Measurements from ENCODE around the gene CCND1. TPM values are rescaled to one million over a fixed set of nuclear protein-coding genes. Genes with fewer than 3 reads are reported as not detected.
"Not testable (repeated sequence)": the region's sequence is repeated elsewhere in the genome, so short reads cannot be mapped to it uniquely, and the experiment has no call there.

Gene CCND1
- total RNA-seq, 1 experiment from 2014 or later: 579 TPM

DNA sequence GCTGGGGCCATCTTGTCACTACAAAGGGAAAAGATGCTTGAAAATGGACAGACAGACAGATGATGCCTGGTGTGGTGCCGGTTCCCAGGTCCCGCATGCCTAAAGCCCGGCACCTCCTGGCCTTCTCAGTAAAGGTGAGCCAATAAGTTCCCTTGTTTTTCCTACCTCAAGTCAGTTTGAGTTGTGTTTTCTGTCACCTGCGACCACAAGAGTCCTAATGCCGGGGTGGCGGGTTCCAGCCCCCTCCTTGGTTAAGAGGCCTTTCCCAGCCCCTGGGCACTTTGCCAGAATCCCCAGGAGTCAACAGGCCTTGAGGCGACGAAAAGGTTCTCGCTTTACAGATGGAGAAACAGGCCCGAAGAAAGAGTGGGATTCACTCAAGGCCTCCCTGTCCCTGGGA is 53.8 kb downstream of the CCND1 start:
- Histone ChIP-seq H3K9me3 (replicated peaks) (peaks cover 5% of the 10 kb centered on the region; the same call in 1 of the 2 replicates), H3K27ac (no peak overlapping the region), H3K4me1 (replicated peaks) (peaks cover 37% of the 10 kb centered on the region), H3K27me3 (replicated peaks) (no peaks in the 10 kb centered on the region), H3K36me3 (0 out of 2 replicates have a peak, but pooled peaks cover 3% of the 10 kb centered on the region), H3K4me3 (no peak overlapping the region)
- DNase-seq (ENCODE audit: low read depth in 1 of 2, low spot score in 2 of 2): no peak

DNA sequence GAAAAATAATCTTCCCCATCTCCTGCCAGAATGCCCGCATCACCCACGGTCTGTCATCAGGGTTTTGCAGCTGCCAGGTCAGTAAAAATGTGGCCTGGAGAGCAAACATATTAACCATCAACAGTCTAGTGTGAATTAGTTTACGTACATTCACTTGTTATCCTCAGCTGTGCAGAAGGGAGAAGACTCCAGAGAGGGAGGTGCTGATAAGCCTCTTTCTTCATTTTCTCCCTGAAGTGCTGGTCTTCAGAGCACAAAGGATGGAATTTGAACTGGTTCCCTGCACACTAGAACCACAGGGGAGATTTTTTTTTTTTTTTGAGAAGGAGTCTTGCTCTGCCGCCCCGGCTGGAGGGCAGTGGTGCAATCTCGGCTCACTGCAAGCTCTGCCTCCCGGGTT is 54.6 kb downstream of the CCND1 start:
- Histone ChIP-seq H3K4me1 (replicated peaks) (peaks cover 44% of the 10 kb centered on the region), H3K9me3 (replicated peaks) (peaks cover 5% of the 10 kb centered on the region; the same call in 1 of the 2 replicates), H3K27ac (peak overlapping the region; percentile 12; the same call in 1 of the 2 replicates), H3K27me3 (replicated peaks) (no peaks in the 10 kb centered on the region), H3K36me3 (0 out of 2 replicates have a peak, but pooled peaks cover 3% of the 10 kb centered on the region), H3K4me3 (no peak overlapping the region)
- DNase-seq (ENCODE audit: low read depth in 1 of 2, low spot score in 2 of 2): peak in 1 of 2 experiments; percentile 79

DNA sequence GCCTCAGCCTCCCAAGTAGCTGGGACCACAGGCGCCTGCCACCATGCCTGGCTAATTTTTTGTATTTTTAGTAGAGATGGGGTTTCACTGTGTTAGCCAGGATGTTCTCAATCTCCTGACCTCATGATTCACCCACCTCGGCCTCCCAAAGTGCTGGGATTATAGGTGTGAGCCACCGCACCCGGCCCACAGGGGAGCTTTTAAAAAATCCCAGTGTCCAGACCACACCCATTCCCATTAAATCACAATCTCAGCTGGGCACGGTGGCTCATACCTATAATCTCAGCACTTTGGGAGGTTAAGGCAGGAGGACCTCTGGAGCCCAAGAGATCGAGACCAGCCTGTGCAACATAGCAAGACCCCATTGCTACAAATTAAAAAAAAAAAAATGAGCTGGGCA is 55.0 kb downstream of the CCND1 start:
- H3K27ac ChIP-seq; H3K4me3 ChIP-seq; H3K36me3 ChIP-seq; H3K27me3 ChIP-seq (replicated peaks); H3K9me3 ChIP-seq (replicated peaks): not testable (repeated sequence)
- peak; percentile 74 to 84 for DNase-seq (ENCODE audit: low read depth in 1 of 2, low spot score in 2 of 2)
- H3K4me1 ChIP-seq (replicated peaks): peaks cover 48% of the 10 kb centered on the region

DNA sequence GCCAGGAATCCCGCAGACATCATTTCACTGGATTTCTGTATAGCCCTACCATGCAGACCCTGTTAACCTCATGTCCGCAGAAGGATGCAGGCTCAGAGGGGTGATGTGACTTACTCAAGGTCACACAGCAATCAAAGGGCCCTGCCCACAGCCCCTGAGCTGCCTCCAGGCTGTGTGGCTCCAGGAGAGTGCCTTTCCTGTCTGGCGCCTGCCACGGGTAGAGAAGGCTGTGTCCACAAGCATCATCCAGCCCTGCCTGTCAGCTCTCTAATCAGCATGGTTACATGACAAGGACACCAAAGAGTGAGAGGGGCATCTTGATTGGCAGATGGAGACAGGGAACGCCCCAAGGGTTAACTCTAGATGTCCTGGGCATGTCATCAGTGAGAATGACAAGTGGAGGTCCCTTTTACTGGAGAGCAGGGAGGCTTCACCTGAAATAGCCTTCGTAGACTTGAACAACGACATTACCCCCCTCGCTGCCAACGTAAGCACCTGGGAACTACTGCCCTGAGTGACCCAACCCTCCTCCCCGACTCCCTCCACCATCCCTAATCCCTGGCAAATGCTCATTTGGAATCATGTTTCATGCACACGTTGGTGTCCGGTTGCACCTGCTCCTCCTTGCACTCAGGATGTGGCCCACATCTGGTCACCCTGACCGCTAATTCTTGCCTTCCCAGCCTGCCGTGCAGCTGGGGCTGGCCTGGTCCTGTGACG is 56.0 kb downstream of the CCND1 start:
- H3K9me3 ChIP-seq (replicated peaks): peaks cover 5% of the 10 kb centered on the region; the same call in 1 of the 2 replicates
- H3K36me3 ChIP-seq: 0 out of 2 replicates have a peak, but pooled peaks cover 3% of the 10 kb centered on the region
- no peaks in the 10 kb centered on the region for H3K27me3 ChIP-seq (replicated peaks)
- H3K27ac ChIP-seq: no peak overlapping the region
- DNase-seq (ENCODE audit: low read depth in 1 of 2, low spot score in 2 of 2): no peak
- H3K4me3 ChIP-seq: no peak overlapping the region
- H3K4me1 ChIP-seq (replicated peaks): peaks cover 57% of the 10 kb centered on the region

DNA sequence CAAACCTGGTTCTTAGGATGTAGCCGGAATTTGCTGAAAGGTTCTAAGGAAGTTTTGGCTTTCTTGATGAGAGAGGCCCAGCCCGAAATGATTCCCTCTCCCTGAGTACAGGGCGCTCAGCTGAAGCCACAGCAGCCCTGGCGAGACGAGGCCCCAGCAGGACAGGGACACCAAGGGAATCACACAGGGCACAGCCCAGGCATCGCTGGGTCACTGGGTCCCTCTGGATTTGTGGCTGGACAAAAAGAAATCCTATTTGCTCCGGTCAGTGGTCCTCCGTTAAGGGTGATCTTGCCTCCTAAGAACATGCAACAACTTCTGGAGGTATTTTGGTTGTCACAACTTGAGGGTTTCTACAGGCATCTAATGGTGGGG is 56.5 kb downstream of the CCND1 start:
- peaks cover 2% of the 10 kb centered on the region; the same call in 1 of the 2 replicates for H3K9me3 ChIP-seq (replicated peaks)
- H3K27me3 ChIP-seq (replicated peaks): no peaks in the 10 kb centered on the region
- 0 out of 2 replicates have a peak, but pooled peaks cover 3% of the 10 kb centered on the region for H3K36me3 ChIP-seq
- H3K4me1 ChIP-seq (replicated peaks): peaks cover 62% of the 10 kb centered on the region
- no peak overlapping the region for H3K4me3 ChIP-seq
- no peak overlapping the region for H3K27ac ChIP-seq
- DNase-seq (ENCODE audit: low read depth in 1 of 2, low spot score in 2 of 2): no peak

GRCh38 chr11:69697861-69698260 is 56.9 kb downstream of the CCND1 start:
- Histone ChIP-seq H3K9me3 (replicated peaks) (no peaks in the 10 kb centered on the region; the same call in 1 of the 2 replicates), H3K4me1 (replicated peaks) (peaks cover 66% of the 10 kb centered on the region), H3K4me3 (no peak overlapping the region), H3K36me3 (0 out of 2 replicates have a peak, but pooled peaks cover 3% of the 10 kb centered on the region), H3K27ac (no peak overlapping the region), H3K27me3 (replicated peaks) (no peaks in the 10 kb centered on the region)
- no peak for DNase-seq (ENCODE audit: low read depth in 1 of 2, low spot score in 2 of 2)

DNA sequence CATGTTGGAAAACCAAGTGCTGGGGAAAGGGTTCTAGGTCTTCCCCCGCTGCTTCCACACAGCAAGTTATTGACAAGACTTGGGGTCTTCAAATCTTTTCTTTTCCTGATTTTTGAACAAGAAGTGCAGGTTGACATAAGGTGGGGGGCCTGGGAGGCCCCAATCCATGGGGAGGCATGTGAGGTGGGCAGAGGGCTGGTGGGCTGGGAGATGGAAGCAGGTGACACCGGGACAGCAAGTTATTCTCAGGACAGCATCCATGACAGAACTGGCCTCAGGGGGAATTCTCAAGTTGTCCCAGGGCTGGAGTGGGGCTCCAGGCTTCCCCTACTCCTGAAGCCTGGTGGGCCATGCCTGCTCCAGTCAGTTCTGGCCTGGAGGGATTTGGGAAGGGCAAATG is 57.4 kb downstream of the CCND1 start:
- 0 out of 2 replicates have a peak, but pooled peaks cover 3% of the 10 kb centered on the region for H3K36me3 ChIP-seq
- DNase-seq (ENCODE audit: low read depth in 1 of 2, low spot score in 2 of 2): no peak
- H3K9me3 ChIP-seq (replicated peaks): no peaks in the 10 kb centered on the region; the same call in 1 of the 2 replicates
- no peak overlapping the region for H3K27ac ChIP-seq
- H3K27me3 ChIP-seq (replicated peaks): no peaks in the 10 kb centered on the region
- no peak overlapping the region for H3K4me3 ChIP-seq
- peaks cover 72% of the 10 kb centered on the region for H3K4me1 ChIP-seq (replicated peaks)

GRCh38 chr11:69699213-69699612 is 58.3 kb downstream of the CCND1 start:
- no peak overlapping the region for H3K27ac ChIP-seq
- no peaks in the 10 kb centered on the region for H3K27me3 ChIP-seq (replicated peaks)
- peak in 1 of 2 experiments; percentile 59 for DNase-seq (ENCODE audit: low read depth in 1 of 2, low spot score in 2 of 2)
- H3K9me3 ChIP-seq (replicated peaks): no peaks in the 10 kb centered on the region
- H3K4me1 ChIP-seq (replicated peaks): peaks cover 74% of the 10 kb centered on the region
- H3K4me3 ChIP-seq: no peak overlapping the region
- H3K36me3 ChIP-seq: 0 out of 2 replicates have a peak, but pooled peaks cover 3% of the 10 kb centered on the region

DNA sequence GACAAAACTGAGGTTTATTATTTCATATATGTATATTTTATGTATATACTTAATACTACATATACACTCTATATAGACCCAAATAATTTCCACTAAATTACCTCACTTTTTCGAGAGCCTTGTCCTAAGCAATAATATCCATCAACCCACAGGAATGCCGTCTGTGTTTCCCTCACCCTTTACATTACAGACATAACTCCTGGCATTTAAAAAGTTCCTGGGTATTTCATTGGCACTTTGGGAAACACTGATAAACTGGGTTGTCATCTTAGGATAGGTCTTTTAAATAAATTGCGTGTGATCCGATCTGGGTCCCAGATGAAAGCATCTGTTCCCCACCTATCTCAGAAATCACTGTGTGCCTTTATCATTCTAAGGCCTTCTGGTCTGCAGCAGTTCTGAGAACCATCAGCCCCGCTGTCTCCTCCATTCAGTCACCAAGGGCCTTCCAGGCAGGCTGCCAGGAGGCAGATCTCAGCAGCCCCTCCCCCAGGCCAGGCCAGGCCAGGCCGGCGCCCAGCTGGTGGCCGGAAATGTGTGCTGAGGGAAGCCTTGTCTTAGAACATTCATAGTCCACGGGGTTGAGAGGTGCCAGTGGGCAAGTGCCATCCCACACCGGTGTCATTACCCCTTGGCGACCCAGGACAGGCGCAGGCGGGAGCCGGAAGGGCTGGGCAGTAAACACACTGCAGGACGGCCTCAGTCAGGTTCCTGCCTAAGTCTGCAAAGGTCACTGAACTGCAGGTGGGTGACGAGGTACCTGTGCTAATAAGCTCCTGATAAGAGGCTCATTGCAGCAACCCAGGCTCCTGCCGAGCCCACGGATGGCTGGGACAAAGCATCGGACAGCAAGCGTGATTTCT is 59.6 kb downstream of the CCND1 start:
- Histone ChIP-seq H3K36me3 (0 out of 2 replicates have a peak, but pooled peaks cover 3% of the 10 kb centered on the region), H3K4me3 (no peak overlapping the region), H3K4me1 (replicated peaks) (peaks cover 65% of the 10 kb centered on the region), H3K9me3 (replicated peaks) (no peaks in the 10 kb centered on the region), H3K27ac (peak overlapping the region; percentile 63), H3K27me3 (replicated peaks) (no peaks in the 10 kb centered on the region)
- peak; percentile 99 for DNase-seq (ENCODE audit: low read depth in 1 of 2, low spot score in 2 of 2)

- peak; percentile 98 to 100 for DNase-seq (ENCODE audit: low read depth in 1 of 2, low spot score in 2 of 2)
- Histone ChIP-seq H3K27me3 (replicated peaks) (no peaks in the 10 kb centered on the region), H3K27ac (peak overlapping the region; percentile 65), H3K4me1 (replicated peaks) (peaks cover 69% of the 10 kb centered on the region), H3K36me3 (0 out of 2 replicates have a peak, but pooled peaks cover 3% of the 10 kb centered on the region), H3K4me3 (peak overlapping the region; percentile 7), H3K9me3 (replicated peaks) (no peaks in the 10 kb centered on the region)
These were observed 61.3 kb downstream of the CCND1 start for GRCh38 chr11:69702239-69702691.

DNA sequence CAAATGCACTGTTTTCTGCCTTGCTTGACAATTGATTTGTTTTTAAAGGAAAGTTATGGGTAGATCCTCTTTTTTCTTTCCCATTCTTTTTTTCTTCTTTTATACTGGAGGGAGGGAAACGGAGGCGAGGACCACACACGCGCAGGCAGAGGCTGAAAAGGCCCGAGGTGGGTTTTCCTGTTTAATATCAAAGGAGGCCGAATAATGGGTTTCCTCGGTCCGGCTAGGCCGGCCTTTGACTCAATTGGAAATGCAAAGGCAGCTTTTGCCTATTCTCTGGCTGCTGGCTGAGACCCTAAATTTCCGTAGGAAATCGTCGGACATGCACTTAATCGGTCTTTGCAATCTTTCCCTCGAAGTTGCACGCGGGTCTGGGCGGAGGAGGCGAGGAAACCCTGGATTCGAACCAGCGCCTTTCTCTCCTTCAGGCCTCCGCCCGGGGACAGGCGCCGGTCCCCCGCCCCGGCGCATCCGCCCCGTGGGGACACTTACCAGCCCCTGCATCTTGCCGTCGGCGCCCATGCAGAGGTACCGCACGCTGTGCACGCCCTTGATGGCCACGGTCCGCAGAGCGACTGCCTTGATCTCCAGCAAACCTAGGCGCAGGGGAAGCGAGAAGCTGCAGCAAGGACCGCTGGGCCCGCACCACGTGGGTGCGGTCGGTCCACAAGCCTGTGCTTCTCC is 62.0 kb downstream of the CCND1 start:
- Histone ChIP-seq H3K27ac (peak overlapping the region; percentile 65), H3K9me3 (replicated peaks) (no peaks in the 10 kb centered on the region), H3K27me3 (replicated peaks) (no peaks in the 10 kb centered on the region), H3K36me3 (0 out of 2 replicates have a peak, but pooled peaks cover 3% of the 10 kb centered on the region), H3K4me1 (replicated peaks) (peaks cover 73% of the 10 kb centered on the region), H3K4me3 (peak overlapping the region; percentile 7; the same call in 1 of the 2 replicates)
- DNase-seq (ENCODE audit: low read depth in 1 of 2, low spot score in 2 of 2): peak; percentile 80 to 94

- Histone ChIP-seq H3K27me3 (replicated peaks) (no peaks in the 10 kb centered on the region), H3K36me3 (0 out of 2 replicates have a peak, but pooled peaks cover 3% of the 10 kb centered on the region)
- no peak for DNase-seq (ENCODE audit: low read depth in 1 of 2, low spot score in 2 of 2)
These were observed 62.5 kb downstream of the CCND1 start for GRCh38 chr11:69703453-69703767.

More at GRCh38 chr11:69703453-69703767, 62.5 kb downstream of the CCND1 start:
- H3K27ac ChIP-seq: no peak overlapping the region; the same call in 1 of the 2 replicates
- no peaks in the 10 kb centered on the region for H3K9me3 ChIP-seq (replicated peaks)
- H3K4me1 ChIP-seq (replicated peaks): peaks cover 73% of the 10 kb centered on the region
- peak overlapping the region; percentile 24 for H3K4me3 ChIP-seq

All from SJSA1 (cell line).